NK-92 (cell line): Measurements from ENCODE around the gene CACTIN.
"Not testable (repeated sequence)": the region's sequence is repeated elsewhere in the genome, so short reads cannot be mapped to it uniquely, and the experiment has no call there.

ENCODE experiments used
- DNase-seq: peaks from one replicate; lab custom pipeline; 2025; ENCODE audit not compliant: unreplicated experiment; lab: John Stamatoyannopoulos, UW

The CACTIN gene

DNA sequence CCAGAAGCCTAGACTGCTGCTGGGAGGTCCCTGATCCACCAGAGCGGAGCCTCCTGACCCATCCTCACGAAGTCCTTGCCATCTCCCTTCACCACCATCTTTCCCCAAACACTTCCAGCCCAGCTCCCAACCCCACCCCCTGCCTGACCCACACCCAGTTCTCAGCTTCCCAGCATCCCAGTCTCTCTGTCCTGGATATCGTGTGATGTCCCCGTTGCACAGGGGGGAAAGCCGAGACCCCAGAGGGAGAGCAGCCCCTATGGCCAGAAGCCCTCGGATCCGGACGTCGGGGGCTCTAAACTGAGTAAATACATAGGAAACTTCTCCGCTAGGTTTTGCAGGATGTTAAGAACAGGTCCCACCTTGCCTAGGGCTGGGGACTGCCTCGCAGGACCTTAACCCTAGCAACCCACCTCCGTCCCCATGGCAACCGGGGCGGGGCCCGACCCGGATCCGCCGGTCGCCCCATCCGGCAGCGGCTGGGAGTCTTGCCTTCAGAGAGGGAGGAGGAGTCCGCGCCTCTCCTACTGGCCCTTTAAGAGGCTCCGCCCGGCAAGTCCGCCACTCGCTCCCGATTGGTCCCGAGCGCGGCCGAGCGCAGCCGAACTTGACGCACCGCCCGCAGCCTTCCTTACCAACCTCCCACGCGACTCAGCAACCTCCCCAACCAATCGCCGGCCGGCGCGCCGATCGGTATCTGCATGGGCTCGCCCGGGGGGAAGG lies 54.3 kb downstream of the CACTIN start:
- peak; percentile 97 for DNase-seq

DNA sequence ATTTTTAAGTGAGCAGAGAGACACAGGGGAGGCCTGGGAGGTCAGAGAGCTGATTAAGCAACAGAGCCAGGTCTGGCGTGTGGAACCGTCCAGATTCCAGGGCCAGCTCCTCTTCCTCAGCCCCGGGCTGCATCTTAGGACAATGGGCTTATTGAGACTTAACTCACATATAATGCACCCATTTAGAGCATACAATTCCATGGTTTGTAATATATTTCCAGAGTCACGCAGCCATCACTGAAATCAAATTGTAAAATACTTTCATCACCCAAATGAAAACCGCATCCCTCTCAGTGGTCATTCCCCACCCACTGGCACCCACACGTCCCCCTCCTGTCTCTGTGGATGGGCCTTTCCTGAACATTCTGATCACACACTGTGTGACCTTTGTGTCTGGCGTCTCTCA lies 56.0 kb downstream of the CACTIN start:
- DNase-seq = no peak

DNA sequence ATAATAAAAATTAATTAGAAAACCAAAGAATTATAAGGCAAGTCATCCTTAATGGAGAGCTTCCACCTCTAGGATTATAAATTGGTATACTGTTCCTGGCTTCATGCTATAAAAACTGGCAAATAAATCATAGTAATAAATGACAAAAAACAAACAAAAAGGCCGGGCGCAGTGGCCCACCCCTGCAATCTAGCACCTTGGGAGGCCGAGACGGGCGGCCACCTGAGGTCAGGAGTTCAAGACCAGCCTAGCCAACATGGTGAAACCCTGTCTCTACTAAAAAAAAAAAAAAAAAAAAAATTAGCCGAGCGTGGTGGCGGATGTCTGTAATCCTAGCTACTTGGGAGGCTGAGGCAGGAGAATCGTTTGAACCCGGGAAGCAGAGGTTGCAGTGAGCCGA lies 56.5 kb downstream of the CACTIN start:
- not testable (repeated sequence) for DNase-seq

DNA sequence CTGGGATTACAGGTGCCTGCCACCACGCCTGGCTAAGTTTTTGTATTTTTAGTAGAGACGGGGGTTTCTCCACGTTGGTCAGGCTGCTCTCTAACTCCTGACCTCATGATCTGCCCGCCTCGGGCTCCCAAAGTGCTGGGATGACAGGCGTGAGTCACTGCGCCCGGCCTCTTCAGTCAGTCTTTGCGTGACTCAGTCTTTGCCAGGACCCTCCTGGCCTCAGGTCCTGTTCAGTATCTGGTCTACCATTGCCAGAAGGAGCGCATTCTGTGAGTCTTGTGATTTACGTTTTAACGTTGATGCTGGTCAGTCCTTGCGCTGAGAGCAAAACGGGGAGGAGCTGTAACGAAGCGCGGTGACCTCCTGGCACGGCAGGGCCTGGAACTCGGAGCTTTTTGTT lies 61.5 kb downstream of the CACTIN start:
- DNase-seq = no peak

DNA sequence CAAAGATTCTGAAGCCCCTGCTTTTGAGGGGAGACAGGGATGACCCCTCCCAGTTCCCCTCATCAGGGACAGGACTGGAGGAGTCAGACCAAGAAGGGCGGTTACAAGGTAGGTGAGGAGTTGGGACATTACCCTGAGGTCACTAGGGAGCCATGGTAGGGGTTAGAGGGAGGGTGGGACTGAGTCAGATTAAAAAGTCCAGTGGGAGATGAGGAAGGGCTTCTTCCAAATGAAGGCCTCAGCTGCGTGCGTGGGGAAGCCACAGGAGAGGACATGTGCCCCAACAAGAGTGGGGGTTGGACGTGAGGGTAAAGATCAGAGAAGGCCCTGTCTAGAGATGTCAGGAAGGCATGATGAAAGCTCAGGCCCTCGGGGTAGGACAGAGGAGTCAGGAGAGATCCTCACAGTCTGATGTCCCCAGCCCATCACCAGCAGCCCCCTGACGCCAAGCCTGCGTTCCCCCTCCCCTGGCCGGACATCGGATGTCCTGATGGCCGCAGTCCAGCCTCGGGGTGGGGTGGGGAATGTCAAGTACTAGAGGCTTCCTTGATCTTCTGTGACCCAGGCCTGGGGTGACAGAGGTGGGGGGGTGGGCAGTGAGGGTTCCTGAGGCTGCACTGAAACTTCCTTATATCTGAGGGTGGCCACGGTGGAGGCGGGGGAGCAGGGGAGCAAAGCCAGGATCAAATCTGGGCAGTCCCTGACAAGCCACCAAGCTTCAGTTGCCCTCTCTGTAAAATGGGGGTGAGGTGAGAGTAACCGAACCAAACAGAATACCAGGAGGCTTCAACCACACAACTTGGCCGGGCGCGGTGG lies 62.7 kb downstream of the CACTIN start:
- no peak for DNase-seq
